Measurements from ENCODE around the gene LGALS7B.
"Not testable (repeated sequence)": the region's sequence is repeated elsewhere in the genome, so short reads cannot be mapped to it uniquely, and the experiment has no call there.

The LGALS7B gene

GRCh38 chr19:38797781-38798180 lies 8.8 kb downstream of the LGALS7B start:
- not testable (repeated sequence) for DNase-seq (ENCODE audit: low read depth)

- DNase-seq (ENCODE audit: low read depth) = no peak
Observed at GRCh38 chr19:38799104-38799503, 10.1 kb downstream of the LGALS7B start.

- no peak for DNase-seq (ENCODE audit: low read depth)
Observed at GRCh38 chr19:38800577-38801347, 11.8 kb downstream of the LGALS7B start.

- no peak for DNase-seq (ENCODE audit: low read depth)
Observed at GRCh38 chr19:38801359-38802095, 12.5 kb downstream of the LGALS7B start.

GRCh38 chr19:38803543-38803942 lies 14.5 kb downstream of the LGALS7B start:
- no peak for DNase-seq (ENCODE audit: low read depth)

GRCh38 chr19:38805180-38805579 lies 16.2 kb downstream of the LGALS7B start:
- DNase-seq (ENCODE audit: low read depth) = no peak

- DNase-seq (ENCODE audit: low read depth) = no peak
Observed at GRCh38 chr19:38806371-38806770, 17.4 kb downstream of the LGALS7B start.

- not testable (repeated sequence) for DNase-seq (ENCODE audit: low read depth)
Observed at GRCh38 chr19:38807374-38808098, 18.5 kb downstream of the LGALS7B start.

- no peak for DNase-seq (ENCODE audit: low read depth)
Observed at GRCh38 chr19:38808741-38809140, 19.7 kb downstream of the LGALS7B start.

- no peak for DNase-seq (ENCODE audit: low read depth)
Observed at GRCh38 chr19:38809592-38810252, 20.7 kb downstream of the LGALS7B start.

- no peak for DNase-seq (ENCODE audit: low read depth)
Observed at GRCh38 chr19:38812009-38812840, 23.2 kb downstream of the LGALS7B start.

GRCh38 chr19:38812841-38813320 lies 23.9 kb downstream of the LGALS7B start, which contains the start of gene LGALS4:
TSS of gene LGALS4 (minus strand) at chr19:38812945. CDS start at chr19:38812886, 59 bp downstream.
- no peak for DNase-seq (ENCODE audit: low read depth)

- DNase-seq (ENCODE audit: low read depth) = no peak
Observed at GRCh38 chr19:38813323-38813722, 24.3 kb downstream of the LGALS7B start.

GRCh38 chr19:38813932-38814331 lies 24.9 kb downstream of the LGALS7B start:
- not testable (repeated sequence) for DNase-seq (ENCODE audit: low read depth)

- no peak for DNase-seq (ENCODE audit: low read depth)
Observed at GRCh38 chr19:38815059-38816001, 26.3 kb downstream of the LGALS7B start.

- no peak for DNase-seq (ENCODE audit: low read depth)
Observed at GRCh38 chr19:38816131-38816750, 27.2 kb downstream of the LGALS7B start.

- no peak for DNase-seq (ENCODE audit: low read depth)
Observed at GRCh38 chr19:38817081-38817480, 28.1 kb downstream of the LGALS7B start.

- no peak for DNase-seq (ENCODE audit: low read depth)
Observed at GRCh38 chr19:38819231-38819920, 30.4 kb downstream of the LGALS7B start.

Measured in activated T-helper 9 cell treated with anti-CD3 and anti-CD28 coated beads, Interleukin-2, amount 50 U/mL, for 16 hours (primary cell).